ENCODE data around the gene ATXN1L. TPM values are rescaled to one million over a fixed set of nuclear protein-coding genes. Genes with fewer than 3 reads are reported as not detected.

The ATXN1L gene
- total RNA-seq, 4 donors from 2014 or later: 15.8 to 22.6 (median 19.4) TPM

DNA sequence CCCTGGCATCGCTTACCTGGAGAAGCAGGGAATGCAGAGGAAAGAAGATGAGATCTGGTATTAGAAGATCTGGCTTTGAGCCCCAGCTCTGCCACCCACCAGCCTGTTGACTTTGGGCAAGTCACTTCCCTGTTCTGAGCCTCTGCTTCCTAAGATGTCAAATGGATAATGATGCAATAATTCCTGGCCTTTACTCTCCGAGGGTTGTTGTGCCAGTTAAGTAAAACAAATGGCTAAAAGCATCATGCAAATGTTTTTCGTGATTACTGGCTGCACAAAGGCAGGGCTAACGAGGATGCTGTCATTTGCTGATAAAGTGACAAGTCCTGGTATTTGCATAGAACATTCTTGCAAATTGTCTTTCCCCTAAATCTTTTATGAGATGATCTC lies 39.5 kb downstream of the ATXN1L start:
- Histone ChIP-seq H3K36me3 (peaks cover 0 to 8% of the 10 kb centered on the region in 2 donors), H3K4me1 (peaks cover 7 to 8% of the 10 kb centered on the region in 2 donors), H3K27ac (no peak overlapping the region), H3K27me3 (no peaks in the 10 kb centered on the region), H3K4me3 (peak overlapping the region in 1 of 4 donors; percentile 92), H3K9me3 (no peaks in the 10 kb centered on the region)
- no peak for ATAC-seq
- TF ChIP-seq, protein P1, sequence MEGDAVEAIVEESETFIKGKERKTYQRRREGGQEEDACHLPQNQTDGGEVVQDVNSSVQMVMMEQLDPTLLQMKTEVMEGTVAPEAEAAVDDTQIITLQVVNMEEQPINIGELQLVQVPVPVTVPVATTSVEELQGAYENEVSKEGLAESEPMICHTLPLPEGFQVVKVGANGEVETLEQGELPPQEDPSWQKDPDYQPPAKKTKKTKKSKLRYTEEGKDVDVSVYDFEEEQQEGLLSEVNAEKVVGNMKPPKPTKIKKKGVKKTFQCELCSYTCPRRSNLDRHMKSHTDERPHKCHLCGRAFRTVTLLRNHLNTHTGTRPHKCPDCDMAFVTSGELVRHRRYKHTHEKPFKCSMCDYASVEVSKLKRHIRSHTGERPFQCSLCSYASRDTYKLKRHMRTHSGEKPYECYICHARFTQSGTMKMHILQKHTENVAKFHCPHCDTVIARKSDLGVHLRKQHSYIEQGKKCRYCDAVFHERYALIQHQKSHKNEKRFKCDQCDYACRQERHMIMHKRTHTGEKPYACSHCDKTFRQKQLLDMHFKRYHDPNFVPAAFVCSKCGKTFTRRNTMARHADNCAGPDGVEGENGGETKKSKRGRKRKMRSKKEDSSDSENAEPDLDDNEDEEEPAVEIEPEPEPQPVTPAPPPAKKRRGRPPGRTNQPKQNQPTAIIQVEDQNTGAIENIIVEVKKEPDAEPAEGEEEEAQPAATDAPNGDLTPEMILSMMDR (IDR thresholded peaks at IDR 0.05 in 4 of 5, conservative IDR thresholded peaks at IDR 0.05 in 1 of 5): no peak
- TF ChIP-seq POLR2A (IDR thresholded peaks at IDR 0.05): no peak
- intact Hi-C loops (cut with DNase I; ENCODE audit: low total_unique reads): loop anchor here (2.0 kb wide), 1 partner anchor 74 kb away; no protein-coding TSS in a partner anchor
- no peak for DNase-seq
- in situ Hi-C loops (cut with MboI; ENCODE audit: low sequenced_read_pairs in 4 of 4): no loop called here

DNA sequence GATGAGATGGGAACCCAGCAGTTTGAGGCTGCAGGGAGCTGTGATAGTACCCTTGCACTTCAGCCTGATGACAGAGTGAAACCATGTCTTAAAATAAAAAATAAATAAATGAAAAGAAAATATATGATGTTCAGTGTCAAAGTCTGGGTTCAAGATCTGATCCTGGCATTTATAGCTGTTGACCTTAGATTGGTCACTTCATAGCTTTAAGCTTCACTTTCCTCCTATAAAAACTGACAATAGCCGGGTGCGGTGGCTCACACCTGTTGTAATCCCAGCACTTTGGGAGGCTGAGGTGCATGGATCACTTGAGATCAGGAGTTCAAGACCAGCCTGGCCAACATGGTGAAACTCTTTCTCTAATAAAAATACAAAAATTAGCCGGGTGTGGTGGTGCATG lies 43.4 kb downstream of the ATXN1L start:
- Histone ChIP-seq H3K4me1 (no peaks in the 10 kb centered on the region), H3K27ac (no peak overlapping the region), H3K36me3 (no peaks in the 10 kb centered on the region), H3K9me3 (no peaks in the 10 kb centered on the region), H3K4me3 (no peak overlapping the region), H3K27me3 (no peaks in the 10 kb centered on the region)
- ATAC-seq: no peak
- TF ChIP-seq POLR2A (IDR thresholded peaks at IDR 0.05): no peak
- TF ChIP-seq, protein P1 (IDR thresholded peaks at IDR 0.05 in 4 of 5, conservative IDR thresholded peaks at IDR 0.05 in 1 of 5): no peak
- DNase-seq: no peak
- intact Hi-C loops (cut with DNase I; ENCODE audit: low total_unique reads): no loop called here
- in situ Hi-C loops (cut with MboI; ENCODE audit: low sequenced_read_pairs in 4 of 4): no loop called here

DNA sequence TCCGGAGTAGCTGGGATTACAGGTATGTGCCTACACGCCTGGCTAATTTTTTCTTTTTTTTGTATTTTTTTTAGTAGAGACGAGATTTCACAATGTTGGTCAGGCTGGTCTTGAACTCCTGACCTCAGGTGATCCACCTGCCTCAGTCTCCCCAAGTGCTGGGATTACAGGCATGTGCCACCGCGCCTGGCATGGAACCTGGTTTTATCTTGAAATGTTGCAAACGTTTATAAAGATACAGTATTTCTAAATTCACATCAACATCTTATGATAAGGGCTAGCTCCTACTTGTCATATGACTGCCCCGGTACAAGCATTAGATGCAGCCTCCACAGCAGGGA lies 48.1 kb downstream of the ATXN1L start:
- no peak for DNase-seq
- in situ Hi-C loops (cut with MboI; ENCODE audit: low sequenced_read_pairs in 4 of 4) (loop anchor here in 1 of 4 donors (10.0 kb wide), 1 partner anchor 89 kb away; the partner anchor contains the start of gene AP1G1), intact Hi-C loops (cut with DNase I; ENCODE audit: low total_unique reads) (no loop called here)
- peak overlapping the region; percentile 94 to 100 (median 98) for H3K27ac ChIP-seq
- peak overlapping the region; percentile 94 to 99 (median 96) for H3K4me3 ChIP-seq
- H3K9me3 ChIP-seq: no peaks in the 10 kb centered on the region
- H3K27me3 ChIP-seq: no peaks in the 10 kb centered on the region
- no peak for ATAC-seq
- peaks cover 9 to 15% of the 10 kb centered on the region in 2 donors for H3K4me1 ChIP-seq
- no peaks in the 10 kb centered on the region for H3K36me3 ChIP-seq
- TF ChIP-seq, protein P1 (IDR thresholded peaks at IDR 0.05 in 4 of 5, conservative IDR thresholded peaks at IDR 0.05 in 1 of 5): no peak
- TF ChIP-seq POLR2A (IDR thresholded peaks at IDR 0.05): no peak

DNA sequence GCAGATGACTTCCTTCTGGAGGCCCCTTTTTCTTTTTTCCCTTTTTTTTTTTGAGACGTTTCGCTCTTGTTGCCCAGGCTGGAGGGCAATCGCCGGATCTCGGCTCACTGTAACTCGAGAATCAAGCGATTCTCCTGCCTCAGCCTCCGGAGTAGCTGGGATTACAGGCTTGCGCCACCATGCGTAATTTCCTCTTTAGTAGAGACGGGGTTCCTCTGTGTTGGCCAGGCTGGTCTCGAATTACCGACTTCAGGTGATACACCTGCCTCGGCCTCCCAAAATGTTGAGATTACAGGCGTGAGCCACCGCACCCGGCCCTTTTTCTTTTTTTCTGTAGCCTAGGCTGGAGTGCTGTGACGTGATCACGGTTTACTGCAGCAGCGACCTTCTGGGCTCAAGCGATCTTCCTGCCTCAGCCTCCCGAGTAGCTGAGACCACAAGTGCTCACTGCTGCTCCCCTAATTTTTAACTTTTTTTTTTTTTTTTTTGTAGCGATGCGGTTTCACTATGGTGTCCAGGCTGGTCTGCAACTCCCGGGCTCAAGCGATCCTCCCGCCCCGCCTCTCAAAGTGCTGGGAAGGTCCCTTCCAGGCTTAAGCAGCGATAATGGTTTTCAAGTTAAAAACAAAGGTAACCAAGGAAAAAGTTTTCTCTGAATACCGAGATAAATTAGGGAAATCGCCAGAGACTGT lies 48.6 kb downstream of the ATXN1L start:
- intact Hi-C loops (cut with DNase I; ENCODE audit: low total_unique reads) (no loop called here), in situ Hi-C loops (cut with MboI; ENCODE audit: low sequenced_read_pairs in 4 of 4) (loop anchor here in 1 of 4 donors (10.0 kb wide), 1 partner anchor 90 kb away; the partner anchor contains the start of gene AP1G1)
- ATAC-seq: peak; percentile 30 to 55
- TF ChIP-seq, protein P1 (IDR thresholded peaks at IDR 0.05 in 4 of 5, conservative IDR thresholded peaks at IDR 0.05 in 1 of 5): peak in 1 of 5 experiments; percentile 22
- TF ChIP-seq POLR2A (IDR thresholded peaks at IDR 0.05): peak in 1 of 2 donors; percentile 2
- H3K36me3 ChIP-seq: no peaks in the 10 kb centered on the region
- peak; percentile 50 to 62 for DNase-seq
- no peaks in the 10 kb centered on the region for H3K27me3 ChIP-seq
- peak overlapping the region; percentile 94 to 100 (median 98) for H3K27ac ChIP-seq
- H3K4me1 ChIP-seq: peaks cover 14 to 15% of the 10 kb centered on the region in 2 donors
- peak overlapping the region; percentile 94 to 99 (median 96) for H3K4me3 ChIP-seq
- no peaks in the 10 kb centered on the region for H3K9me3 ChIP-seq

All from gastrocnemius medialis (tissue), 4 donors.